HG02623 (cell line): ENCODE data around the gene SAFB.

Experiments
- ATAC-seq: cut with Tn5 transposase; IDR thresholded peaks from one replicate; pipeline ENCODE4 v1.9.1; 2021; ENCODE audit warnings: moderate library complexity; ENCODE audit not compliant: unreplicated experiment

The SAFB gene

DNA sequence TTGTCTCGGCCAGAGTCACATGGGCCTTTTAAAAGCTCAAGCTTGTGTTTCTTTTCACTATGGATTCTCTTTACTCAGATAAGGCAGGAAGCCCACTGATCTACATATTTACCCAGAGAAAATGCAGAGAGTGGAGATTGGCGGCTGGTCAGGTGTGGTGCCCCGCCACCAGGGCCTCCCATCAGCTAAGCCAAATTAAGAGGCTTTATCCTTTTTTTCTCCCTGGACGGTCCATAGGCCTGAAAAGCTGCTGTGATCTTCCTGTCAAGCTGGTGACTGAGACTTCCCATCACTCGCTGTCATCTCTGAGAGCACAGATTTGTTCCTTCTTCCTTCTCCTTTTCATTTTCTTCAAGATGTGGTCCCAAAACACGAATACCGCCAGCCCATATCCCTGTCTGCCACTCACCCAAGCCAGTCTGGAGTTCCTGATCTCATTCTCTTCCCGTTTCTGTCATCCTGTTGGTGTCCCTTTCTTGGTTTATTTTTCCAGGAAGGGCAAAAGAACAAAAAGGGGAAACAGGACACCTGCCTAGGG is 1.9 kb downstream of the SAFB start:
- no peak for ATAC-seq

DNA sequence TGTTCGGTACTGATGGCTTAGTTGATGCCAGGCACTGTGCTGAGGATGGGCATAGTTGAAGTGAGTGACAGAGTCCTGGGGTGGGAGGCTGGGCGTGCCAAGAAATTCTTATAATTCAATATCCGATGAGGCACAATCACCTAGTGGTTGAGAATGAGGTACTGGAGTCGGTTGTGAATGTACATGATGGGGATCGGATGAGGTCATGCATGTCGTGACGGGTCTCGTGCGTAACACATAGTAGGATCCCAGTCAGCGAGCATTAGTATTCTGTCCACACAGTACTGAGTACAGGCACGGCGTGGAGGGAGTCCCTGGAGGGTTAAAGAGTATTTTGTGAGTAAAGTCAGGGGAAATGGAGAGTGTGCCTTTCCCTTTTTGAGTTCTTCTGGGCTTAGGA is 2.8 kb downstream of the SAFB start:
- no peak for ATAC-seq

DNA sequence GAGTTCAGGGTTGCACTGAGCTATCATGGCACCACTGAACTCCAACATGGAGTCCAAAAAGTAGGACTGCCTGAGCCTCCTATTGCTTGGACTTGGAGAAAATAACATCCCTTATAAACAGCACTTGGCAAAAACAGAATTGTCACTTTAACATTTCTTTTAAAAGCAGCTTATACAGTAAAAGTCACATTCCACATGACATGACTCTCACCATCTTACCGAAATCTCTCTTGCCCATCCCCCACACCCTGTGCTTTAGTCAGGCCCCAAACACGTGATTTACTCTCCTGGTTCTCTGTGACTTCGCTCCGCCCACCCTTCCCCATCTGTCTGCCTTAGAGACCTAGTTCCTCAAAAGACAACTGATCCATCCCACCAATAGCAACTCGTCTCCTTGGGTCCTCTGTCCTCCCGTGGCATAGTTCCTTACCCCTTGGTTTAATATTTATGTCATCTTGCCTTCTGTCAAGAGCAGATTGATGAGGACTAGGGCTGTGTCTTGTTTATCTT is 4.6 kb downstream of the SAFB start:
- ATAC-seq = no peak

DNA sequence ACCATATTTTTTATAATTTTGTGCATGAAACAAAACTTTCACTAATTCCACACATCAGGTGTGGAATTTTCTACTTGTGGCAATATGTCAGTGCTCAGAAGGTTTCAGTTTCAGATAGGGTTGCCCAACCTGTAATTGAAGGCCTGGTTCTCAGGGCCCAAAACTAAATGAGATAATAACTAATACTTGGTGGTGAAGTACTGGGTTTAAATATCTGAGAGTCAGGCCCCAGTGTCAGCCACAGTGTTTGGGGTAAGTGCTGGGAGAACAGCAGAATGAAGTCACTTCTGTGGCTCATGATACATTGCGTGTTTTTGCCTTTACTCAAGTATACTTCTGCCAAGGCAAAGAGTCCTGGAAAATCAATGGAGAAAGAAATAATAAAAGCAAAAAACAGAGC is 5.6 kb downstream of the SAFB start:
- ATAC-seq = no peak

DNA sequence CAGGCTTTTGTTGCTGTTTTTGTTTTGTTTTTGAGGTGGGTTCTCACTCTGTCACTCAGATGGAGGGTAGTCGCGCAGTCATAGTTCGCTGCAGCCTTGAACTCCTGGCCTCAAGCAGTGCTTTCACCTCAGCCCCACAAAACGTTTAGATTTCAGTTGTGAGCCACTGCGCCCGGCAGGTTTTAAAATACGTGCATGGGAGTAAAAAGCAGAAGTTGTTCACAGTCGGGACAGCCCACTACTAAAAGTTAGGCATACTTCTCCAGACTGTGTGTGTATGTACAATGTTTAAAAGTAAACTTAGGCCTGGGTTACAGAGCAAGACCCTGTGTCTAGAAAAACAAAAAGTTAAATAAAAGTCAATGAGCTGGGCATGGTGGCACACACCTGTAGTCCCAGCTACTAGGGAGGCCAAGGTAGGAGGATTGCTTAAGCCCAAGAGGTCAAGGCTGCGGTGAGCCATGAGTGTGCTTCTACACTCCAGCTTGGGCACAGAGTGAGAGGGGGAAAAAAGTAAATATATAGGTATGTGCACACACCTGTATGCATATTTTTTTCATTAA is 6.1 kb downstream of the SAFB start:
- no peak for ATAC-seq

DNA sequence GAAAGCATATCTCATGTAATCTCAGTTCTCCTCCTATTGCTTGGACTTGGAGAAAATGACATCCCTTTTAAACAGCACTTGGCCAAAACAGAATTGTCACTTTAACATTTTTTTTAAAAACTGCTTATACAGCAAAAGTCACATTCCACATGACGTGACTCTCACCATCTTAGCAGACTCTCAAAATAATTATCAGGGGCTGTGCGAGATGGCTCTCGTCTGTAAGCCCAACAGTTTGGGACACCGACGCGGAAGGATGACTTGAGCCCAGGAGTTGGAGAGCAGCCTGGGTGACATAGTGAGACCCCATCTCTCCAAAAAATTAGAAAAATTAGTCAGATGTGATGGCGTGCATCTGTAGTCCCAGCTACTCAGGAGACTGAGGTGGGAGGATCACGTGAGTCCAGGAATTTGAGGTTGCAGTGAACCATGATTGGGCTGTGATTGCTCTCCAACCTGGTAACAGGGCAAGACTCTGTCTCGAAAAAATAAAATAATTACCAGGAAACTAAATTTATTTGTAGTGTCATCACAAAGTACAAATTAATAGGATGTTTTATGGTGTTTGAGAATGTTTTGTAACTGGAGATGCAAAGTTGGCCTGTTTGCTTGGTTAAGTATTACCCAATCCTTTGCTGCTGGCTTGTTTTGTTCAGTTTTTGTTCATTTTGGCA is 8.8 kb downstream of the SAFB start:
- no peak for ATAC-seq

DNA sequence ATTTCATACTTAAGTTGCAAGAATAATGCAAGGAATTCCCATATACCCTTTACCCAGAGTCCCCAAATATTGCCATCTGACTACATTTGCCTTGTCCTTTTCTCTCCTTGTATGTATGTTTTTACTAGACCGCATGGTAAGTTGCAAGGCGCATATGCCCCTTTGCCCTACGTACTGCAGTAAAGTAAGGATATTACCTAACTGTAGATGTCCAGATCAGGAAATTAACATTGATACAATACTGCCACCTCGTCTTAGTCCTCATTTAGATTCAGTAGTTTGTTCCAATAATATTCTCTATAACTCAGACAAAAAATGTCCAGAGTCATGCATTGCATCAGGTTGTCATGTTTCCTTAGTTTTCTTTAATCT is 9.3 kb downstream of the SAFB start:
- ATAC-seq = no peak

DNA sequence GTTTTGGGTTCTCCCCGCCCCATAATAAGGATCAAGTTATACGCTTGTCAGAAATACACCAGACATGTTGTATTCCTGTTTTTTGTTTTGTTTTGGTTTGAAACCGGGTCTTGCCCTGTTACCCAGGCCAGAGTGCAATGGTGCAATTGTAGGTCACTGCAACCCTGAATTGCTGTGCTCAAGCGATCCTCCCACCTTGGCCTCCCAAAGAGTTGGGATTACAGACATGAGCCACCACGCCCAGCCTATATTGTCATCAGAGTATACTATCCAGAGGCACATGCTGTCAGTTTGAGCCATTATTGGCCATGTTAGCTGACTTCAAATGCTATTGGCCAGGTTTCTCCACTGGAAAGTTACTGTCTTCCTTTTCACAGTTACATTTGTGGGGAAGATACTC is 9.8 kb downstream of the SAFB start:
- ATAC-seq = no peak

DNA sequence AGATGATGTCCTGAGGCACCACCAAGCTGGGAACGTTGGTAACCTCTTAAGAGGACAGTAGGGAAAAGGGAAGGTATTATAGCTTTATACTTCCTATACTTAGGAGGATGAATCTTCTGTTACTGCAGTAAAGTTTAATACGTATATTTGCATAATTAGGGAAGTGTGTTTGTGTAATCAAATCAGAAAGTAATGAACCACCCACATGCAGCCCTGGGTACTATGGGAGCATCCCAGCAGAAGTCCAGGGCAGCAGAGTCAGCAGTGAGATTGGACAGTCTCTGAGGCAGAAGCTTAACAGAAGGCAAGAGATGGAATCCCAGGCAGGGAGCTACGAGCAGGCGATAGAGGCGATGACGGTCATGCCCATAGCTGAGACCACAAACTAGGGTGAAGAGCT is 12.5 kb downstream of the SAFB start:
- no peak for ATAC-seq

DNA sequence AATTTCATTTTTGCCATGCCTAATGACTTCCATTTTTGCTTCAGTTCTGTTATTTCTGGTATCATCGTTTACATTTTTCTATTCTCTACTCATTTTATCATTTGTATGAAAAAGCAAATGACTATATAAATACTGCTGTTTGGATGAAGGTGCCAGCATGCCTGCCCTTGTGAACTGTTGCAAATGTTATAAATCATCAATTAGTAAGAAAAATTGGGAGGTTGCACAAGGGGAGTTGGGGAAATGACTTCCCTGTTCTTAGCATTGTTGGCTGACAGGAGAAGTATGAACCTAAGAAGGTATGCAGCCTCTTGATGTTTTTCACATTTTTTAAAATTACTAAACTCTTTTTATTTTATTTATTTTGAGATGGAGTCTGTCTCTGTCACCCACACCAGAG is 15.1 kb downstream of the SAFB start:
- no peak for ATAC-seq

DNA sequence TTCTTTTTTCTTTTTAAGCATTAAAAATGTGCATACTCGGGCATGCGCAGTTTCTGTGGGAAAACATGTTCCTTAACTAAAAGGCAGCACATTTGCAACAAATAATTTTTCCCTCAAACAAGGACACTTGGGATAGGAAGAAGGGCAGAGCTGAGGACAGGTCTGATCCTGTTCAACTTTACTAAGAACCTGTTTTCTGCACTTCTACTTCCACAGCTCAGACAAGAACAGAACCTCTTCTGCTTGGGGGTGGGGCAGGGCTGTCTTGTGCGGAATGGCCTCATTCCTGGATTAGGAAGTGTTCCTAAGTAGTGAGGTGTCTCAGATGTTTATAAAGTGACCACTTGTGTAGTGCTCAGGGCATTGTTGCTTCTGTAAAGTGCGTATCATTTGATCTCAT is 18.3 kb downstream of the SAFB start:
- no peak for ATAC-seq

DNA sequence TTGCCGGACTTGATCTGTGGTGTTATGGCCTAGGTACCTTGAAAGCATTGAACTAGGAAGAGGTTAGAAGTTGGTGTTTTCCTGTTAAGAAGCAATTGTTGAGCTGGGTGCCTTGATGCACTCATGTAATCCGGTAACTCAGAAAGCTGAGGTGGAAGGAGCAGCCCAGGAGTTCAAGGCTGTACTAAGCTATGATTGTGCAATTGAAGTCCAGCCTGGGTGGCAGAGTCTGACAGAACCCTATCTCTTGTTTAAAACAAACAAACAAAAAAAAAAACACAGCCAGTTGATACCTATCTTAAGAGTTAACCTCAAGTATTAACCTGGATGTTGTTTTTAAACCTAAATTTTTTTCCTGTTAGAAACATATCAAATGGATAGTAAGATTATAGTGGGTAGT is 19.3 kb downstream of the SAFB start:
- no peak for ATAC-seq

DNA sequence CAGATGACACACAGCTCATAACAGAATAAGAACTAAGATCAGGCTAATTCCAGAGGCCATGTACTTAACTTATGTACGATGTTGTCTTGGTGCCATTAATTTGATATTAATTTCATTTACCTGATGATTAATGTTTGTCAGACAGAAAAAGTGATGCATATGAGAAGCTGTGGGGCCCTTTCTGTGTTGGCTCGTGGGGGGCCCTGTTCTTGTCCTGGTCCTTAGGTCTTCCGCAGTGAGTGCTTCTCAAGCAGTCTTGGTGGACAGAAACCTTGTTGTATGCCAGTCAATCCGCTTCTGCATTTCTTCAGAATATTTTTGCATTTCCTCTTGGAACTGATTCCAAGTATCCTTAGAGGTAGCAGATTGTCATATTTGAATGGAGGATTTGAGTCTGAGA is 20.2 kb downstream of the SAFB start:
- no peak for ATAC-seq

DNA sequence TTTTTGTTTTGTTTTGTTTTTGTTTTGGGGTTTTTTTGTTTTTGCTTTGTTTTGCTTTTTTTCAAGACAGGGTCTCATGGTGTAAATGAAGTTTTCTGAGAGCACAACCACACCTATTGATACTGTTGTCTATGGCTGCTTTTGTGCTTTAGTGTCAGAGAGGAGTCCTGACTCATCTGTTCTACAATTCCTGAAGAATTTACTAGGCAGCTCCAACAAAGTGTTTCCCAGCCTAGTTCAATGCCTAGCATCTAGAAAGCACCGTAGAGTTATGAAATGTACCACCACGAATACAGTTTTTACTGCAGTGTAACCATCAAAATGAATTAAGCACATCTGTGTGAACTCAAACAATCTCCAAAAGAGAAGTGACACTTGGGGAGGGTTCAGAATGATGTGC is 21.2 kb downstream of the SAFB start:
- ATAC-seq = no peak

DNA sequence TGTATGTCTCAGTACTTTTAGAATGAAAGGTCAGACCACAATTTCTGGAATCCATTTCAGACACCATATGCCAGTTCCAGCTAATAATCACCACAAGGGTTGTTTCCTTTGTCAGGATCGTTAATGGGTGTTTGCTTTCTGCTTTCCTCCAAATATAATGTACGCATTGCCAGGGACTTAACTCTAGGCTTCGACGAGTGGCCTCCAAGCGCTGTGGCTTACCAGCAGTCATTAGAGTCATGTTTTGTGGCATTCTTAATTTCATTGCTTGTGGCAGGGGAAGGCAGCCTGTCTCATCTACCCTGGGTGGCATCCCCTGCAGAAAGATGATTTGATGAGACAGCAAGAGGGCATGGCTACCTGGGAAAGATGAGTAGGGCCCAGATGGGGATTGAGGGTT is 22.5 kb downstream of the SAFB start:
- ATAC-seq = no peak

DNA sequence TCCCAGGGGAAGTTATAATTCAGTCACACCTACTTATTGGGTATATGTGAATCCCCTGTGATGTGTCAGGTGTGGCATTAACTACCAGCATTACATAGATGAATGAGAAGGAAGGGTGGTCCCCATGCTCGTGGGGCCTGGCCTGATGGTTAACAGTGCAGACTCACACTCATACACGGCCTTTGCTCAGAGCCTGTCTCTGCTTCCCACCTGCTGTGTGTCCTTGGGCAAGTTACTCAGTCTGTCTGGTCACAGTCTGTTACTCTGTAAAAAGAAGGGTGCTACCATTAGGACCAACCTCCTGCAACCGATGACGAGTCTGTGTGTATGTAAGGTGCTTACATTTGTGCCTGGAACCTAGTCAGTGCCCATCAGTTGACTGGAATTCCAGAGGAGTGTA is 23.8 kb downstream of the SAFB start:
- ATAC-seq = no peak

DNA sequence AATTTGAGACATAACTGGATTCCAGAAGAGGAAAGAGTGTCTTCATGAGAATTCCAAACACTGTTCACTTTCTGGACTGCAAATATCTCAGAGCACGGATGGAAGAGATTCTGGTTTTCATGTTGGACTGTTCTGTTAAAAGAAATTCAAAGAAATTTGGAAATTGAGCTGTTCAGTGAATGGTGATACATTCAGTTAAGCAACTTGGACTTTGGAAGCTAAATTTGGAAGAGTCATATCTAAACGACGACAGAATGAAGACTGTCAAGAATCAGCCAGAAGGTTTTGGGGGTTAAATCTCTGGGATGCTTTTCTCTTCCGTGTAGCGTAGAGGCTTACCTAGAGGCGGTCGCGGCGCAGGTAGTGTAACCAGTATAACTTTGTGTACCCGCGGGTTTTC is 25.6 kb downstream of the SAFB start:
- no peak for ATAC-seq

DNA sequence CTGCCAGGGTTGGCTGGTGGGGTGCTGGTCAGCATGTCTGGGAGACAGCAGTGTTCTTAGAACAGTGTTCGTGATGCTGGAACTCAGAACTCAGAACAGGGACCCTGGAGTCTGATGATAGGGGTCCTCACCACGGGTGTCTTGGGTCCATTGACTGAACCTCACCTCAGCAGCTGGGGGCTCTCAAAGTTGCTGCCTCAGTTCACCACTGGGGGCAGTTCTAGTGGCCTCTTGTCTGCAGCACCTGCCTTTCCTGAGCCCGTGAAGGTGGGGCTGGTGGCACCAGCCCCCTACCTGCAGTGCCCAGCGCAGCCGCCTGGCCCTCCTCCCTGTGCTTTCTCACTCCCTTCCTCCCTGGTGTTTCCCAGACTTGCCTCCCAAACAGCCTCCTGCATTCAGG is 28.5 kb downstream of the SAFB start:
- ATAC-seq = no peak

DNA sequence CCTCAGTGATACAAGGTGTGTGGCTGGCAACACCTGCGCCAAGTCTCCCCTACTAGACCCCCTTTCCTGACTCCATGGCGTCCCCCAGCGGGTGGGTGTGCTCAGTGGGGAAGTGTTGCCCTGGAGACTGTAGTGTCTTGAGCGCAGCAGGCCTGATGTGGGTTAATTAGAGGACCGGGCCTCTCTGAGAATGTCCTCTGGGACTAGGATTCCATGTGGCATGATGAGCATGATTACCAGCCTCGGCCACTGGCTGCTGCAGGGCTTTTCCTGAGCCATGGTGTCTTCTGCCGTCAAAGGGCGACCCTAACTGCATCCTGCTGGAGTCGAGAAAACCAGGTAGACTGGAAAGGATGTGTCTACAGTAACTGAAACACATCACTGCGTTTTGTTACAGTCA is 29.4 kb downstream of the SAFB start:
- ATAC-seq = no peak

DNA sequence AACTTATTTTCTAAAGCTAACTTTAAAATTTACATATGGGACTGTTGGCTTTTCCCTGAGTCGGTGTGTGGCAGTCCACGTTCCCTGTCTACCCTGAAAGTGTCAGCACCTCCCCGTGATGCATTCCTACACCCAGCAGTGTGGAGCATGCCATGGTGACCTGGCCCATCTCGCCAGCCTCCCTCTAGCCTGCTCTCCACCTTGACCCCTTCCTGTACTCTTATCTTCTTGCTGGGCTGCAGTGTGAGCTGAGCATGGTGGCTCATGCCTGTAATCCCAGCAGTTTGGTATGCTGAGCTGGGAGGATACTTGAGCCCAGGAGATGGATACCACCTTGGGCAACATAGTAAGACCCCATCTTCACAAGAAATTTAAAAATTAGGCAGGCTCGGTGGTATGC is 32.0 kb downstream of the SAFB start:
- ATAC-seq = no peak

DNA sequence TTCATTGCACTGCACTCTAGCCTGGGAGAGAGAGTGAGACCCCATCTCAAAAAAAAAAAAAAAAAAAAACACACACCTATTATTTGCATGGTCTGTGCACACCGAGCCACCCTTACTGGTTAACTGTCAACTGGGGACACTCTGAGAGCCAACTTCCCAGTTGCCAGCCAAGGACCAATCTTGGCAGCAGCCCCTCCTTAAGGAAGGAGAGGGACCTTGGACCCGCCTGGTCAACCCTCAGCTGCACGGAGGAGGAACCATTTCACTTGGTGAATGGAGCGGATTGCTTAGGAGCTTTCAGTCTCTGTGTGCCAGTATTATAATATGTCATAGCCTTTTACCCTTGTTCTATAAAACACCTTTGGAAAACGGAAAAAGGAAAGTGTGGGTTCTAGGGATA is 32.5 kb downstream of the SAFB start:
- no peak for ATAC-seq

DNA sequence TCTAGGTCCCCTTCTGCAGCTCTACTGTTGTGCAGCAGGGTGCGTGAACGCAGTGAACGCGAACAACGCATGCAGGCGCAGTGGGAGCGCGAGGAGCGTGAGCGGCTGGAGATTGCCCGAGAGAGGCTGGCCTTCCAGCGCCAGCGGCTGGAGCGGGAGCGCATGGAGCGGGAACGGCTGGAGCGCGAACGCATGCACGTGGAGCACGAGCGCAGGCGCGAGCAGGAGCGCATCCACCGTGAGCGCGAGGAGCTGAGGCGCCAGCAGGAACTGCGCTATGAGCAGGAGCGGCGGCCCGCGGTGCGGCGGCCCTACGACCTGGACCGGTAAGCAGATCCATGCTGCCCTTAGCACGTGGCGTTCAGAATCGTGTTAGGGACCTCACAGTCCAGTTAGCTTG is 38.6 kb downstream of the SAFB start:
- ATAC-seq = no peak

DNA sequence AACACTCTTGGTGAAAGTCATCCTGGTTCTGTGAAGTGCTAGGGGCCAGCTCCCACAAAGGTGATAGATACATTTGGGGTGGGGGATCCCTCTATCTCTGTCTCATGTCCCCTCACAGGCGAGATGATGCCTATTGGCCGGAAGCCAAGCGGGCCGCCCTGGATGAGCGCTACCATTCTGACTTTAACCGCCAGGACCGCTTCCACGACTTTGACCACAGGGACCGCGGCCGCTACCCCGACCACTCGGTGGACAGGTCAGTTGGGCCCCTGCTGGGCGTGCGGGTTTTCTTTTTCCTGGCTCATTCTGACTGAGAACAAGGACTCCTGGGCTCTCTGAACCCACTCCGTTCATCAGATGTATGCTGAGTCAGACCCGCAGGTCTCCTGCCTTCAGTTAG is 41.0 kb downstream of the SAFB start:
- ATAC-seq = no peak
